HG02884 (cell line): ENCODE results near the gene LAMB1.

ENCODE experiments used
- ATAC-seq: cut with Tn5 transposase; IDR thresholded peaks from one replicate; pipeline ENCODE4 v1.9.1; 2021; ENCODE audit warnings: mild to moderate bottlenecking, moderate library complexity; ENCODE audit not compliant: unreplicated experiment

The LAMB1 gene

DNA sequence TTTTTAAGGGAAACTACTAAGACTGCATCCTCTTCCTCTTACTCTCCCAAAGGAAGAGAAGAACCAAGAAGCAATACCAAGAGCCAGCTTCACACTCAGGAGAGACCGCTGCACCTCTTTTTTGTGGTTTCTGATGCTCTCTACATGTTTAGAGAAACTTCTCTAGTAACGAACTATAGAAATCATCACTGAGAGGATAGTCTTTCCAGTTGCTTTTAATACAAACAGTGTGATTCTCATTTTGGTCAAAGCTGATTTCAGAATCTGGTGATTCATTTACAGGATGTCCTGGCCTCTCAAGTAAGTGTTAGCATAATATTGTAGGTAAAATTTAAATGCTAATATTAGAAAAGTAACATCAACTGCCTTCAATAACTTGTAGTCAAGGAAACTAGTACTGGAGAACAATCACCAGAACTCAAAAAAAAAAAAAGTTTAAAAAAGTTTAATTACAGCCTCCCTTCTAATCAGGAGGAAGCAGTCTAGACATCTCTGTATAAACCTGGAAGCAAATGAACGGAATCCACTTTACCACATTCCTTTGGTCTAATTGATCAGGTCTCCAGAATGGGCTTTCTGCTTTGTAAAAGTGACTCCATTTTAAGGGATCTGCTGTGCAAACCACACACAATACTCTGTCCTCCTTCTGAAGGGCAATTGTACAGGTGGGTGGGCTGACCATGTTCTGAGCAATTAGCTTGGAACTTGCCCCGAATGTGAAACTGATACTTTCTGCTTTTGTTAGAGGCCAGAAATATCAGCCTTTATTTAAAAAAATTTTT is 3.0 kb downstream of the LAMB1 start:
- ATAC-seq = no peak

DNA sequence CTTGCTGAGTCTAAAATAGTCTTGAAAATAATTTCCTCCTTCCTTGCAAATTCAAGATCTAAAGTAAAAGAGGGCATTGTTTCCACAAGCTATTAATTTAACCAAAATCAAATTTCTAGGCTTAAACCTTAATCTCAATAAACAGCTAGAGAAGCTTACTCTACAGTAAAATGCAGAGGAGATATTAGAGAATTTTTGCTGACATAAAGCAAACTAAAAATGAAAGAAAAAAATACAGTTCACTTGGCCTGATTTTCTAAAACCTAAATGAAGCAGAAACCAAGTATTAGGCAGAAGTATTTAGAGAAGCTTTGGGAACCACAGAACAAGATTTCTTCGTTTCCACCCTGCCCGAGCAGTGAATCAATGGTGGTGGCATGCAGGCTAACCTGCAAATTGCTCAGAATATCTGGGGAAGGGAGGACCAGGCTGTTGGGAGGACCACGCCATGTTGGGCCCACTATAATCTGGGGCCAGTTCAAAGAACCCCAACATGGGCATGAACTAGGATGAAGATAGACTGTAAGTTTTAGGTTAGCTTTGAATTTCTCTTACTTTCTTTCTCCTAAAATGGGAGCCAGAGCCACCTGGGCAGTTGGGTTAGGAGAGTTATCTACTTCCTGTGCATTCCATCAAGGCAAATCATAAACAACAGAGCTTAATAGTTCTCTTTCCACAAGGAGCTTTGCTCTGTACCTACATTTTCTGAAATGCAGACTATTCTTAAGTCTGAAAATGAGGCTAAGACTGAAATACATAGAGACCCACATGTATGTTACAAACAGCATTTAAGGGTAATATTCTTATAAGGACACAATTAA is 4.1 kb downstream of the LAMB1 start:
- no peak for ATAC-seq

DNA sequence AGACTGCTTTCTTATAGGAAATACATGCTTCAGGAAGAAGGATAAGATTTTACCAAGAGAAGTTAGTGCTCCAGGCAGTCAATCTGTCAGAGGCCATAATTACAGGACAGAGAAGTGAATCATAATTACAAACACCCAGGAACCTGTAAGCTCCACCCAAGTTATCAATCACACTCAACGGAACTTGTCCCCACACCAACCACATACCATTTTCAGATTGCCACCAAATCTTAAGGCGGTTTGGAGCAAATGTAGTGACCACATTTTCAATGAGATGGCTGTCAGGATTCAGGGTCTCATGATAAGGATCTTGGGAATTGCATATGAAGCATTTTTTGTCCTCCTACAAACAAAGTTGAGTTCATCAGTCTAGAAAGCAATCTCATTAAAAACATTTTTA is 4.8 kb downstream of the LAMB1 start:
- ATAC-seq = no peak

DNA sequence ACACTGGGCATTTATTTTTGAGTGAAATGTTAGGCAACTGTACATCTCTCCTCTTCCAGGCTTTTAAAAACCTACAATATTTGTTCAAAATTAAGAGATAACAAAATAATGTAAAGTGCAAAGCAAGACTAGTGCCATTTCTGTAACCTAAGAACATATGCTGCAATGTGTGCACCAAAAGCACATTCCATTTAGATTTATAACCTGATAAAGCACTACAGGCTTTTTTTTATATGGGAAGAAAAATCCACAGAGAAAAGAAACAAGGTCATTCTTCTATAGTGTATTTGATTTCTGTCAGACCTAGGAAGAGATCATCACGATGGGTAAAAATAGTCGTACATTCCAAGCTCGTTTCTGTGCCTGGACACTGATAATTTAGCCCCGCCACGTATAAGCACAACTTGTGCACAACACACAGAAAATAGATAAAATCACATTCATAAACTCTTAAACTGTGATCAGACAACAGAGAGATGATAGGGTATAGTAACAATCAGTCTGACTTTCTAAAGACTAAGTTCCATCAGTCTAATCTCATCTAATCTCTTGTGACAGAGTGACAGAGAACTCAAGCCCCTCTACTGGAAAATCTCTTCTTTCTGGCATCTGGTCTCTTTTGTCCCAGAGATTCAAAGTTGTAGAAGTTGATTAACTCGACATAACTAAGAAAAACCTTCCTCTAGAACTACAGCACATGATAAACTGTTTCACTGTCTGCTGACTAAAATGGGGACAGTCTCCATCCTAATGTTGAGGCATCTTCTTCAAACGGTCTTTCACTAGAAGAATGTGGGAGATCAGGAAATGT is 6.7 kb downstream of the LAMB1 start:
- ATAC-seq = no peak

DNA sequence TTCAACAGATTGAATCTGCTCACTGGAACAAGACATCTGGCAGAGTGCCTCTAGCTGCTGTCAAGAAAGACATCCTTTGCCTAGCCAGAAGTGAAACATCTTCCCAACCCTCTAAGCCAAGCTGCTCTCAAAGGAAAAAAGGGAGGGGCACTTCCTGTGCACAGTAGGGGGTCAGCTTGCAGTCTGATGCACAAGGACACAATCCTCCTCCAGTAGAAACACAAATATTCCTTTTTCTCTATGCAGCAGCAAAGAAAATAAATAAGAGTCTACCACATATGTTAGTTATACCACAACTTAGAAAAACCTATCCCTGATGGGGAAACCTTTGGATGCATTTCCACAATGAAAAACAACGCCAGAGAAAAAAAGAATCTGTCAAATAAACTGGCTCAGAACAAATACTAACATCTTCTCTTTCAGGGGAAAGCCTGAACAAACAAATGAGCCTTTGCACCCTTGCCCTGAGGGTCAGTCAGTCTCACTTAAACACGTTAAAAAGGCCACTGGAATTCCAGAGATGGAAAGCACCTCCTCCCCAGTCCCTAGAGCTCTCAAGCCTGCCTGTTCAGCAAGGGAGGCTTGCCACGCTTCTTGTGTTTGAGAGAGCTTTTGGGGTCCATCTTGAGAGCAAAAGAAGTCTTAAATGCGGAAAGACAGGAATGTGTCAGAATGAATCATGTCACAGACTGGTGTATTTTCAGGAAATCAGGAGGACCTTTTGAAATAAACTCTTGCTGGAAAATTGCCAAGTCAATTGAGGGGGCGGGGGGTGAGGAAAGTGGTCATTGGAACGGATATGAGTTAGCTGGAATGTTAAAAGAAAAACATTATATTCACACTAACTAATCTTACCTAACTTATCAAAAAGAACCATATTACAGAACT is 7.5 kb downstream of the LAMB1 start:
- no peak for ATAC-seq

DNA sequence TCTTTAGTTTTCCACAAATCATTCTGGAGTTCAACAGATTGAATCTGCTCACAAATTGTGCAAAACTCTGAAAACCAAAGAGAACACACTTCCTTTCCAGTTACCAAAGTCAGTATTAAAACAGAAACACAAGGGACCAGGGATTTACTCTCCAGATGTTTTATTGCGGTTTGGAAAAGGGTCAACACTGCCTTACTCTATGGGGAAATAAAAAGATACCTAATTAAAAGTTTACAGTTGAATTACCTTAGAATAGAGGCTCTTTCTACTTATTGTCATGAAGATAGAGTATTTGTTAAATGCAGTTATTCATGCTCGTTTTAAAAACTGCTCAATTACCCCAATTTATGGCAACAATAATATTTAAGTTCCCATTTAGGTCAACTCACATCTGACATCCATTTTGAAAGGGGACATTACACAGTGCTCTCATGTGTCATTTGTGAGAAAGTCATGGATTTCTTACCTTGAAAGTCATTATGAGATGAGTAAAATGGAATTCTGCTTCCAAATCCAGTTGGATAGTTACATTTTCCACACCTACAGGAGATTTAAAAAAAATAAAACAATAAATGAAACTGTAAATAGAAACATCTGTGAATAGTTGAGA is 8.4 kb downstream of the LAMB1 start:
- ATAC-seq = no peak

DNA sequence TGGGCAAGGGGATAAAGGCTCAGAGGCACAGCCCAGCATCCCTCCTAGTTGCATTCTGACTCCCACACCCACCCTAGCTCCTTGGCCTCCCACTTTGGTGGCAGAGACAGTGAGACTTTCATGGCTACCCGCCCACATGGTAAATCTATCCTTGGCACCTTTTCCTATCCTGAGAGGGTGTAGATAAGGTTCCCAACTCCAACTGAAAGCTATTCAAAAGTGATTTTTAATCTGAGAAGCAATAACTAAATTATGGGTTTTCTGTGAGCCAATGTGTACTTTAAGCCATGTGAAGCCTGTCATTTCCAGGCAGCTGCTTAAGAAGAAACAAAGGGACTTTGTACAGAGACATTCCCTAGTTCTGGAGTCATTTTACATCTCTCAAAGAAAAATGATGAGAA is 9.1 kb downstream of the LAMB1 start:
- ATAC-seq = no peak

DNA sequence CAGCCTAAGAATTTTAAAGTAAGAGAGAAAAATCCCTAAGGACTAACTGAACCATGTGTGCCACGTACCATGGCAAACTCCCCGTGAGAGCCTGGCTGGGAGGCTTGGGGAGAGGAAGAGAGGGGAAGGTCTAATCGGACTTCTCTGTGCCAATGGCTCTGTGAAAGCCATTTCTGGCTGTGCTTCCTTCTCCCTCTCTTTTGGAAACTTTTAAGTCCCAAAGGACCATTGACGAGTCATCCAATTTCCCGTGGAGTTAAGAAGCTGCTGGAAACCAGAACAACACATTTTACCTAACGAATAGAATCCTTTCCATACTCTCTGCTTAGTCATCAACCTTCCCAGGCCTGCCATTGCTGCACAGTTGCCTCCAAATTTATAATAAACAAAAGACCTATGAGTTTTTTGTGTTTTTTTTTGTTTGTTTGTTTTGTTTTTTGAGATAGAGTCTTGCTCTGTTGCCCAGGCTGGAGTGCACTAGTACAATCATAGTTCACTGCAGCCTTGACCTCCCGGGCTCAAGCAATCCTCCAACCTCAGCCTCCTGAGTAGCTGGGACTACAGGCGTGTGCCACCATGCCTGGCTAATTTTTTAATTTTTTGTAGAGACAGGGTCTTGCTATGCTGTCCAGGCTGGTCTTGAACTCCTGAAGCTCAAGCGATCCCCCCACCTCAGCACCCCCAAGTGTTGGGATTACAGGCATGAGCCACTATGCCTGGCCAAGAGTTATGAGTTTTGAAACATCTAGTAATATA is 13.2 kb downstream of the LAMB1 start:
- ATAC-seq = no peak

DNA sequence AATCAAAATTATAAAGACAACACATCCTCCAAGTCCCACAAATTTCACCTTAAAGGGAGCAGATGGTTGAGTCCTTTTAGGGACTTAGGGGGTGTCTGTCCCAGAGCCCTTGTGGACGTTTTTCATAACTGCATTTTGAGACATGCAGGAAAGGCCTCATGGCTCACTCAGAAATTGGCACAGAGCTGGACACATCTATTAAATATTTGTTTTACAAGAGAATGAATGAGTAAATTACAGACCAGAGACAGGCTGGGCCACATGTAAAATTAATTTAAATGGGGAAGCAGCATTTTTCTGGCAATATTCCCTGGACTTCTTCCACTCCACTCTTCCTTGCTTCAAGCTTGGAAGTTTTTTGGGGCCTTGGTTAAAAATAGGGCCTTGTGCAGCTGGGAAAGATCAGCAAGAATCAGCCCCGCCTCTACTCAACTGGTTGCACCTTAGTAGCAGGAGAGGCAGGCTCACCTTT is 20.0 kb downstream of the LAMB1 start:
- no peak for ATAC-seq

DNA sequence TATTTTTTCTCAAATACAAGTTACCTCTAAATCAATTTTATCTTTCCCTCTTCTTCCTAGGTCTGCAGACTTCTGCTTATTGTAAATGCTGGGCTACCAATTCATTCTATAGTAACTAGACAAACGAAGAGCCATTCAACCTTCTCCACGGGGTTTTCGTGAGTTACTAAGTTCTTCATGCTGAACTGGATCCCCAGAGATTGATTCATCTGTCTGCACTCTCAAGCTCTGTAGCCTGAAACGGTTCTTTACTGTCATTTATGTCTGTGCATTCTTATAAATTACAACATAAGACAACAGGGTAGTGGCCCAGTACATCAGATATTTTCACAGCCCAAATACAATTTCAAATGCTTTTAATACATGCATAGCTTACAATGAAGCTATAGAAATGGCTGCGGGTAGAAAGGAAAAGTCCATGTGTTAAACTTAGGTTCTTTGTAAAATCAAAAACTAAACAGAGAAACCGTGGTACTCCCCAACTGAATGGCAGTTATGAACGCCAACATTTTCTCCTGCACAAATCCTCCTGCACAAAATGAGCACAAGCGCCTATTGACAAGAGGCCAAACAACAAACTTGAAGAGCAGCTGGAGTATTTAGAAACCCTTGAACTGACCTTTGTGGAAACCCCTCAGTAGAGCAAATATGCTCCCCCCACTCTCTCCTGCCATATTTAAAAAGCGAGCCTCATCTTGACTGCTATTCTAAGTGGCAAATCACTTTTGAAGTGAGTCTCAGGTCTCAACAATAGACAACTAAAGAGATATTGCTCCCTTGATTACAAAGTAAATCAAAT is 20.7 kb downstream of the LAMB1 start:
- ATAC-seq = no peak

DNA sequence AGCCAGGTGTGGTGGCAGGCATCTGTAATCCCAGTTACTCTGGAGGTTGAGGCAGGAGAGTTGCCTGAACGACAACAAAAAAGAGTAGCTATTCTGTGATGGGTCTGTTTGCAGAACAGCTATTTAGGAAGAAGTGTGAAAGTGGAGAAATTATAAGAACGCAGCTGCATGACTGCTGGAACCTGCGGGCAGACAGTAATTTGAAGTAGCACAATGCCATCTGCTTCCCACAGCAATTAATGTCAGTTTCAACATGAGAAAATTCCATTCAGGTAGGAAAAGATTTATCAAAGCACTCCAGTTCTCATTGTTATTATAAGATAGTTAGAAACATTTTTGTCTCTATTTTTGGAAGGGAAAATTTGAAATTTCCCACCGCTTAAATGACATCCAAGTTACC is 21.5 kb downstream of the LAMB1 start:
- ATAC-seq = no peak

DNA sequence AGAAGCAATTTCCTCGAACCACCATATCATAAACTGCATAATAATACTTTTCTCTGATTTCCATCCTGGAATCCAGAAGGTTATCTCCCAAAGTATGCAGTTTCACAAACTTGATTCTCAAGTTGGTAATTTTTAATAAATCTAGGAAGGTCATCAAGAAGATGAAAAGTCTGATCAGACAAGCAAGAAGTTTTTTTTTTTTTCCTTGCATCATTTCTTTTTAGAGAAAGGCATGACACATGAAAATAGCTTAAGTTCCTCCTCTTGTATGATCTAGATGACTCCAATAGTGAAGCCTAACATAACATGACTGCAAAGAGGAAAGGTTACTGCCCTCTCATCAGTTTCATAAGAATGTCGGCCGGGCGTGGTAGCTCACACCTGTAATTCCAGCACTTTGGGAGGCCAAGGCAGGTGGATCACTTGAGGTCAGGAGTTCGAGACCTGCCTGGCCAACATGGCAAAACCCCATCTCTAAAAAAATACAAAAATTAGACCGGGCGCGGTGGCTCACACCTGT is 22.2 kb downstream of the LAMB1 start:
- no peak for ATAC-seq

DNA sequence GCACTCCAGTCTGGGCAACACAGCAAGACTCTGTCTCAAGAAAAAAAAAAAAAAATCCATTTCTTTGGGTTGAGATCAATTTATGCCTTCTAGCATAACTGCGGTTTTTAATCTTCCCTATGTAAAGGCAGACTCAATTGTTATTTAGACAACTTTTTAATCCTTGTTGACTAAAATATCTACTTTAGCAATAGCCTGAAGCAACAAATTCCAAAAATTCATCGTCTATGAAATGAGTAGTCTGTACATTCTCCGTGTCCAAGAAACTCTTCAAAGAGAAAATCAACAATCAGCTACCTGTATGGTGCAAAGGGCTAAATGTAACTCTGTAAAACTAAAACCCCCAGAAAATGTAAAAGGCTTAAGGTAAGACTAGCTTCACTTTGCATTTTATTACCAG is 22.8 kb downstream of the LAMB1 start:
- ATAC-seq = no peak

DNA sequence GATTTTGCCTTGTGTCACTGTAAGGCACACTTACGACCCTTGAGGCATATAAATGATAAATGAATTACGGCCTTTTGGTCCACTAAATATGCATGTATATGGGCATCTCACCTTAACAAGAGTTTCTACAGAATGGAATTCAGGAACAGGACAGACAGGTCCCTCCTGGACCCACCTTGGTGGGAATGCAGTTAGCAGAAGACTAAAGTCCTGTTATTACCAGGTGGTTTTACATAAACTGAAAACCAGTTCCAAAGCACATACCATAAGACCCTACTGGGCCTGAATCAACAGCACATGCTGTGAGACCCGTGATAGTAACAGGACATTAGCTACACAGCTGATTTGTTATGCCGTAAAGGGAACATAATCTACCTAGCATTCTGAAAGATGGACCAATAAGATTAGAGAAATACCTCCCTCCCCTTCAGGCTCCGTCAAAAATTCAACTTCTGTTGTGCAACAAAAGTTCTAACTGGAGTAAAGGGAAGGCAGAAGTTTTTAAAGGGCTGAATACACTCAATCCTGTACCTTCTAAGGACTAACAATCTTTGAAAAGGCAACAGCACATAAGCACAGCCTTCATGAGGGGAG is 24.0 kb downstream of the LAMB1 start:
- ATAC-seq = no peak

DNA sequence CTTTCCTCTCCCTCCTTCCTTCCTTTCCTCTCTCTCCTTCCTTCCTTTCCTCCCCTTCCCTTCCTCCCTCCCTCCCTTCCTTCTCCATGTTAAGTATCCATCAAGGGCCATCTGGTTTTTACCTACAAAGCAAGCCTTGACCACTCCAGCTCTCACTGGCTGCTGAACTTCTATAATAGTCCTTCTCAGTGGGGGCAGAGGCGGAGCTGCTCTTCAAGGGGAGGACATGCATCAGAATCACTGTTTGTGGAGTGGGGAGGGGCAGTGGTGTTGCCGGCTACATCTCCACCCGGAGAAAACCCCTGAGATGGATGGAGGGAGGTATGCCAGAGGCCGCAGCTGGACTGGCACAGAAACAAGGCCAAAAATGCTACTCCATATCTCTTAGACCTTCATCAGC is 25.9 kb downstream of the LAMB1 start:
- ATAC-seq = no peak

DNA sequence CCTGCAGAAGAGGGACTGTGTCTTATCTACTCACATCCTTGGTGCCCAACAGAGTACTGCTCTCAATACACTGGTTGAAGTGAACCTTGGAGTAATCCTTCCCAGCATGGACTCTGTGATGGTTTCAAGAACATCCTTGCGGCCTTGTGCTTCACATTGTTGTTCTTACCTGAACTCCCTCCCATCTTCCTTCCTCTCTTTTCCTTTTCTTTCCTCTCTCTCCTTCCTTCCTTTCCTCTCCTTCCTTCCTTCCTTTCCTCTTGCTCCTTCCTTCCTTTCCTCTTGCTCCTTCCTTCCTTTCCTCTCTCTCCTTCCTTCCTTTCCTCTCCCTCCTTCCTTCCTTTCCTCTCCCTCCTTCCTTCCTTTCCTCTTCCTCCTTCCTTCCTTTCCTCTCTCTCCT is 26.3 kb downstream of the LAMB1 start:
- ATAC-seq = no peak

DNA sequence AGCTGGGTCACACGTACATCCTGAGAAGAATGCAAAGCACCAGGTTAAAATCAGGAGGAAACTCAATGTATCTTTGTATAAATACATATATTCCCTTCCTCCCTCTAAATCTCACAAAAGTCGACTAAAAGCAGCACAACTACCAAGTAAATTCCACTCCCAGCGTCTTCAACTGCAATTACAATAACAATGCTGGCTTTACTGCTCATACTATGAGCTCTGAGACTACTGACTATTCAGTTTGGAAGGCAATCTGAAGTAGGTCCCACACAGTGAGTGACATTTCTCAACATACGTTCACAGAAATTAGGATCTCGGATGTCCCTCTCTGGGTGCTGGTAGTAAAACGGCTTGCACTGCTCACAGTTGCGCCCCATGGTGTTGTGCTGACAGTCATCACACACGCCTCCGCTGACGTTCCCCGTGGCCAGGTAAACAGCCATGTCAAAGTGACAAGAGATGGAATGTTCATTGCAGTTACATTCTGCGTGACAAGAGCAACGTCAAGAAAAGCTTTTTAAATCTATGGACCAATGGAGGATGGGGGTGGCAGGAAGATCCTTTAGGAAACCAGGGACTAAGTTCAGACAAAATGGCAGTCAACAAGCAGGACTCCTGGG is 27.5 kb downstream of the LAMB1 start:
- ATAC-seq = no peak
